ENCODE measurements around the gene RRP1B.
"Not testable (repeated sequence)": the region's sequence is repeated elsewhere in the genome, so short reads cannot be mapped to it uniquely, and the experiment has no call there.

The RRP1B gene

DNA sequence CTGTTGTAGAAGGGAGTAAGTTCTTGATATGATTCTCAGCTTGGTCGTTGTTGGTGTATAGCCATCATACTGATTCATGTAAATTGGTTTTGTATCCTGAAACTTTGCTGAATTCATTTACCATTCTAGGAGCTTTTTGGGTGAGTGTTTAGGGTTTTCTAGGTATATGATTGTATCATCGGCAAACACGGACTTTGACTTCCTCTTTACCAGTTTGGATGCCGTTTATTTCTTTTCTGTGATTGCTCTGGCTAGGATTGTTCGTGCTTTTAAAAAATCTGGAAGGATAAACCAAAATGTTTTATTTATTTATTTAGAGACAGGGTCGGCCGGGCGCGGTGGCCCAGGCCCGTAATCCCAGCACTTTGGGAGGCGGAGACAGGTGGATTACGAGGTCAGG lies 20.6 kb downstream of the RRP1B start:
- no peak for DNase-seq

DNA sequence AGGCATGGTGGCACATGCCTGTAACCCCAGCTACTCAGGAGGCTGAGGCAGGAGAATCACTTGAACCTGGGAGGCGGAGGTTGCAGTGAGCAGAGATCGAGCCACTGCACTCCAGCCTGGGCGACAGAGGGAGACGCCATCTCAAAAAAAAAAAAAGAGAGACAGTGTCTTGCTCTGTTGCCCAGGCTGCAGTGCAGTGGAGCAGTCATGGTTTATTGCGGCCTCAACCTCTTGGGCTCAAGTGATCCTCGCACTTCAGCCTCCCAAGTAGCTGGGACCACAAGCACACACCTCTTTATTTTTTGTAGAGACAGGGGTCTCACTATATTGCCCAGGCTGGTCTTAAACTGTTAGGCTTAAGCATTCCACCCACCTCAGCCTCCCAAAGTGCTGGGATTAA lies 21.1 kb downstream of the RRP1B start:
- not testable (repeated sequence) for DNase-seq

DNA sequence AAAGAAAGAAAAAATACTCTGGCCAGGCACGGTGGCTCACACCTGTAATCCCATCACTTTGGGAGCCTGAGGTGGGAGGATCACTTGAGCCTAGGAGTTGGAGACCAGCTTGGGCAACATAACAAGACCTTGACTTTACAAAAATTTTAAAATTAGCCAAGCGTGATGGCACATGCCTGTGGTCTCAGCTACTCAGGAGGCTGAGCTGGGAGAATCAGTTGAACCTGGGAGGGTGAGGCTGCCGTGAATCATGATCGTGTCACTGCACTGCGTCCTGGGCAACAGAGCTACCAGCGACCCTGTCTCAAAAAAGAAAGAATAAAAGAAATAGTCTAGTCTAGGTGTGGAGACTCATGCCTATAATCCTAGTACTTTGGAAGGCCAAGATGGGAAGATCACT lies 22.3 kb downstream of the RRP1B start:
- DNase-seq, result no peak

DNA sequence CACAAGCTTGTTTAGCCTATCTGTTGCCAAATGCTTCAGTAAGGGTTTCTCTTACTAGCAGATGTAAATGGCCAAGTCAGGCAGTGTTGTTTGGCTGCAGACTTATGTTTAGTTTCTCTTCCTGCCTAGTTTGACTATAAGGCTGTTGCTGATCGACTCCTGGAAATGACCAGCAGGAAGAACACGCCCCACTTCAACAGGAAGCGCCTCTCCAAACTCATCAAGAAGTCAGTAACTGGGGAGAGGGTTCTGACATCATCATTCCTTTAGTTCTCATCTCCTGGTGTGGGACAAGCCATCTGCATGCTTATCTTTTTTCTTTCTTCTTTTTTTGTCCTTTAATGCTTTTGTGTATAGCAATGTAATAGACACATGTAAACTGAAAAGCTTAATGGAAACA lies 25.1 kb downstream of the RRP1B start:
- DNase-seq, result no peak

DNA sequence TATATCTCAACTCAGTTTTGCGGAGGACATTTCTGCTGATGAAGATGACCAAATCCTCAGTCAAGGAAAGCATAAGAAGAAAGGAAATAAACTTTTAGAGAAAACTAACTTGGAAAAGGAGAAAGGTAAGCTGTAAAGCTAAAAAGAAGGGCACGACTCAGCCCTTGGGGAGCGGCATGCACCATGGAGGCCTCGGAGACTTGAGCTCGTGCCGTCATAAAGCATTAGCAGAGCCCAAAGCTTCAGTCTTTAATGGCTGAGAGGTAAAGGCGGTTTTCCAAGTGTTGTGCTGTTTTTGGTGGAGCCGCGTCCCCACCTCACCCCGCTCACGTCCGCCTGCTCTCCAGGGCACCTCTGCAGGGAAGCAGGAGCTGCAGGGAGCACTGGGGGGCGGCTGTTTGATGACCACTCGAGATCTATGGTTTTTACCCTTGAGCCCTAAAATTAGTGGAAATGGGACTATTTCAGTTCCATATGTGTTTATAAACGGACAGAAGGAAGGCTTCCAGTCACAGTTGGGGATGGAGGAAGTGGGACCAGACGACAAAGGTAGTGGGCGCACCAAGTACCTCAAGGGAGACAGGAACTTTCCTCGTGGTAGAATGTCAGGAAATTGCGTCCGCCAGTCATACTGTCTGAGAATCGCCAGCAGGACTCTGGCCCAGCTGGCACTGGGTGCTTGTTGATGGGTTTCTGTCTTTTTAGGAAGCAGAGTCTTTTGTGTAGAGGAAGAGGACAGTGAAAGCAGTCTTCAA lies 27.6 kb downstream of the RRP1B start:
- no peak for DNase-seq

DNA sequence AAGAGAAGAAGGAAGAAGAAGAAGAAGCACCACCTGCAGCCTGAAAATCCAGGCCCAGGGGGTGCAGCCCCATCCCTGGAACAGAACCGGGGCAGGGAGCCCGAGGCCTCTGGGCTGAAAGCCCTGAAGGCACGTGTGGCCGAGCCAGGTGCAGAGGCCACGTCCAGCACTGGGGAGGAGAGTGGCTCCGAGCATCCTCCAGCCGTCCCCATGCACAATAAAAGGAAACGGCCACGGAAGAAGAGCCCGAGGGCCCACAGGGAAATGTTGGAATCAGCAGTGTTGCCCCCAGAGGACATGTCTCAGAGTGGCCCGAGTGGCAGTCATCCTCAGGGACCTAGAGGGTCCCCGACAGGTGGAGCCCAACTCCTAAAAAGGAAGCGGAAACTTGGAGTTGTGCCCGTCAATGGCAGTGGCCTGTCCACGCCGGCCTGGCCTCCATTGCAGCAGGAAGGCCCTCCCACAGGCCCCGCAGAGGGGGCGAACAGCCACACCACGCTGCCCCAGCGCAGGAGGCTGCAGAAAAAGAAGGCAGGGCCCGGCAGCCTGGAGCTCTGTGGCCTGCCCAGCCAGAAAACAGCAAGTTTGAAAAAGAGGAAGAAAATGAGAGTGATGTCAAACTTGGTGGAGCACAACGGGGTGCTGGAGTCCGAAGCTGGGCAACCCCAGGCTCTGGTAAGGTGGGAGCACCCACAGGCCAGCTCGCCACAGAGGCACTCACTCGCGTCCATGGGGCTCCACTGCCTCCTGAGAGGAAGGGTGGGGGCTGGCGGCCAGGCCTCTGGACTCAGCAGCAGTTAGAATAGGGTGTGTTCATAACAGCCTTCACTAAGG lies 28.4 kb downstream of the RRP1B start:
- DNase-seq, result no peak

DNA sequence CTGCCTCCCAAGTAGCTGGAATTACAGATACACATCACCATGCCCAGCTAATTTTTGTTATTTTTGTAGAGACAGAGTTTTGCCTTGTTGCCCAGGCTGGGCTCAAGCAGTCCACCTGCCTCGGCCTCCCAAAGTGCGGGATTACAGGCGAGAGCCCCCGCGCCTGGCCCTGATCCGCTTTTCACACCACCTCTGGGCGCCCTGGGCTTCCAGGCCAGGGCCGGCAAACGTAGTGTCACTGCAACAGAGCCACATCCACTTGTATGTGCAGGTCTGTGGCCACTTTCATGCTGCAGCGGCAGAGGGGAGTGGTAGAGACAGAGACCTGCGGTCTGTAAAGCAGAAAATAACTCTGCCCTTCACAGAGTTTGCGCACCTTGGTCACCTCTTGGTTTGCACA lies 29.5 kb downstream of the RRP1B start:
- no peak for DNase-seq

DNA sequence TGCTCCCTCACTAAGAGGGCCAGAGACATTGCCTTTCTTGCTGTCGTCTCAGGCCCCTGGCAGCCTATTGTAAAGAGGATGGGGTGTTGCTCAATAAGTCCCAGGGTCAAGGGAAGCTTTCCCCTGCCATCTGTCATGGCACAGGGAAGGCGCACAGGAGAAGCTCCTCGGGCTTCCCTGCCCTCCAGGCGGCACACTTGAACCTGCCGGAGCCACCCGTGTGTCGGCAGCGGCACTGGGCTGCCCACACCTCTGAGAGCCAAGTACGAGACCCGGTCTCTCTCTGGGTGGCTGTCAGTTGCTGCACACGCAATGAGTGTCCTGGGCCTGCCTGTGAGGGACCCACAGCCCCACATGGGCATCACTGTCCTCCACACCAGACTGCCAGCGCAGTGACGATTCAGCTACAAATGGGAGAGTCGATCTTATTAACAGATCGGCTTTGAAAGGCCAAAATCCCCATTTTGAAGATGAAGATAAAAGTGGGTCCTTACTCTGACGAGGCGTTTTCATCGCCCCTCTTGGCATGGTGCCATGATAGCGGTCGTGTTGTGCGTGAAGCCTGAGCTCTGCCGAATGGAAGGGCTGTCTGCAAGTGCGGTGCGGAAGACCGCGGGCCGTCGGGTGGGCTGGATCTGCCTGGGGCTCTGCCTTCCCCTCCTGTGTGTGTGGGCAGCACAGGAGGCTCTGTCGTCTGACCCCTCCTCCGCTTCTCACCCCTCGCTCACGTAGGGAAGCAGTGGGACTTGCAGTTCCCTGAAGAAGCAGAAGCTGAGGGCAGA lies 30.4 kb downstream of the RRP1B start:
- DNase-seq, result no peak

DNA sequence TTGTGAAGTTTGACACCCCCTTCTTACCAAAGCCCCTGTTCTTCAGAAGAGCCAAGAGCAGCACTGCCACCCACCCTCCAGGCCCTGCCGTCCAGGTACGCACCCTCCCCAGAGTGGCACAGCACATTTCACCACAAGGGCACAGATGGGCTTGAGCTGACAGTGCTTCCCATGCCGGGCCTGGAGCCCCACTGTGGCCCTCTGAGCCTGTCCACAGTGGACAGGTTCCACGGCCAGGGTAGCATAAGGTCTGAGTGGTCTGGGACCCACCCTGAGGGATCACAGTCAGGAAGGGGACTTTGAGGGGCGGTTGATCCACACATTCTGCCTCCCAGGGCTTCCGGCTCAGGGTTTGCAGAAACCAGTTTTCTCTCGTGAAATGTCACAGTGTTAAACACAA lies 31.0 kb downstream of the RRP1B start:
- no peak for DNase-seq

DNA sequence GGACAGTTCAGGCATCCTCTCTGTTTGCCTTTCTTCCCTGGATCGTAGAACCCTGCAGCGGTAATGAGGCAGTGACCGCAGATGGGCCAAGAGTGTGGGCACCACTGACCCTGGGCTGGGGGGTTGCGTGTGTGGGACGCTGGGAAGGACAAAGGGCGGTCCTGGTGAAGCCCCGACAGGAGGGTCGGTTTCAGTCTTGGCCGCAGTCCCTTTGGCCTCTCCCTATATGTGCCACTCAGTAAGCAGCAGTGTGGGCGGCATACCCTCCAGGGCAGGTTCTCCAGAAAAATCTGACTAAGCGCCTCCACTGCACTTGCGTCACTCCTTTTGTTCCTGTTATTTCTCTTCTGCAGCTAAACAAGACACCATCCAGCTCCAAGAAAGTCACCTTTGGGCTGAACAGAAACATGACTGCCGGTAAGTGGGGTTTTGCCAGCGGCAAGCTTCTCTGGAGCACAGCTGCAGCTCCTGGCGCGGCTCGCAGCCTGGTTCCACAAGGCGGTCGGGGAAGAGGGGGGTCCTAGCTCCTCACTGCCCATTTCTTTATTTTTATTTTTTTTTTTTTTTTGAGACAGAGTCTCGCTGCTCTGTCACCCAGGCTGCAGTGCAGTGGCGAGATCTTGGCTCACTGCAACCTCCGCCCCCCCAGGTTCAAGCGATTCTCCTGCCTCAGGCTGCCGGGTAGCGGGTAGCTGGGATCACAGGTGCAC lies 31.9 kb downstream of the RRP1B start:
- DNase-seq, result no peak

DNA sequence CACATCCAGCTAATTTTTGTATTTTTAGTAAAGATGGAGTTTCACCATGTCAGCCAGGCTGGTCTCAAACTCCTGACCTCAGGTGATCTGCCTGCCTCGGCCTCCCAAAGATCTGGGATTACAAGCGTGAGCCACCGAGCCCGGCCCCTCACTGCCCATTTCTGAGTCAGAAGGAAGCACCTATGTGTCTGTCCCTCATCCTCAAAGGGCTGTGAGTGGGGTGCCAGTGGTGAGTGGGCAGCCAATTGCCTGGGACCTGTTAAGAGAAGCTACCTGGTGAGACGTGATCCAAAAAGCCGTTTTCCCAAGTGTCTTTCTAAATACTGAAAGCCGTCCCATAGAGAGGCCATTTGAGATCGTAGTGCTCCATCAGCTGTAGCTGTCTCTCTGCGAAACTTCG lies 32.4 kb downstream of the RRP1B start:
- no peak for DNase-seq

DNA sequence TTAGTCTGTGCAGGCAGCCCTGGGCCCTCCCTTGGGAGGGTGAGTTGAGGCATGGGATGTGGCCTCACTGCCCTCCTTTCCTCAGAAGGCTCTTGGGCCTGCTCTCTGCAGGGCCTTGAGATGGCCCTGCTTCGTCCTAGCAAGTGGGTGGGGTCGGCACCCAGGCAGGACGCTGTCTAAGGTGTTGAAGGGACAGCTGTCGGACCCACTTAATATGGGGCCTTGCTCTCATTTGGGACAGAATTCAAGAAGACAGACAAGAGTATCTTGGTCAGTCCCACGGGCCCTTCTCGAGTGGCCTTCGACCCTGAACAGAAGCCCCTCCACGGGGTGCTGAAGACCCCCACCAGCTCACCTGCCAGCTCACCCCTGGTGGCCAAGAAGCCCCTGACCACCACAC lies 33.6 kb downstream of the RRP1B start:
- DNase-seq, result no peak

DNA sequence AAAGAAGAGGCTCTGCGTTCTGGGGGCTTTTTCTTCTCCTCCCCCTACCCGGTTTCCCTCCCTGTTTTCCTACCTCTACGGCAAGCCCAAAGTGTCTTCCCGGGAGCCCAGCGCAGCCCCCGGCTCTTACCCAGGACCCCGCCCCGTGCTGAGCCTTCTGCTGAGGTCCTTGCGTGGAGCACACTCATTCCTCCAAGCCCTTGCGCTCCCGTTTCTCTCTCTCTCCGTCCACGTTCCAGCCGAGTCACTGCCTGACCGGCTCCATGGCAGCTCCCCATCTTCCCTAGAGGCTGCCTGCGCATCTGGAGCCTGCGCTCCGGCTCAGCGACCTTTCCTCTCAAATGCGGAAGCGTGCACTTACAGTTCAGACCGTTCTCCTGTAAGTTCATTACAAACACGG lies 34.6 kb downstream of the RRP1B start:
- no peak for DNase-seq

DNA sequence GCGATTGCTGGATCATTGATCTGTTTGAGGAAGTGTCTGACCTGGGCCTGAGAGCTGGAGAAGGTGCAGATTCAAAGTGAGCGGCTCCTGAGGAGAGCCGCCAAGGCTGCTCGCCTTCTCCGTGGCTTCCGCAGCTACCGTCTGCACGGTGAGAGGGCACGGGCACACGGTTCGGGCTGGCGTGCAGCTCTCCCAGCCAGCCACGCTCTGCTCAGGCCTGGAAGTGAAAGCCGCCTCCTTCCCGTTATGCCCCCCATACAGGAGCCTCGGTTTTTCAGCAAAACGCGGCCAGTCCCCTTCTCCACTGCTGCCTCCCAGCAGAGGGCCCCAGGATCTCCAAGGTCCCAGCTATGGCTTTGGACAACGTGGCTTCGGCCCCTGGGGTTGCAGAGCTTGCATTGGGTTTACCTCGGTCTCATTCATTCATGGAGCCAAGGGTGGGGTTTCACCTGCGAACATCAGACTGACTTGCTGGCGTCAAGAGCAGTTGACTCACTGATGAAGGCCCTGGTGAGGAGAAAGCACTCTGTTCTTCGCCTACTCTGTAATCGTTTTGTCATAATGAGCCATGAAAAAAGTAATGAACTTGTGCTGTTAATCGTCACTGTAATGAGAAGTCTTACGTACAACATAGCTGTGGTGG lies 35.2 kb downstream of the RRP1B start:
- DNase-seq, result no peak

DNA sequence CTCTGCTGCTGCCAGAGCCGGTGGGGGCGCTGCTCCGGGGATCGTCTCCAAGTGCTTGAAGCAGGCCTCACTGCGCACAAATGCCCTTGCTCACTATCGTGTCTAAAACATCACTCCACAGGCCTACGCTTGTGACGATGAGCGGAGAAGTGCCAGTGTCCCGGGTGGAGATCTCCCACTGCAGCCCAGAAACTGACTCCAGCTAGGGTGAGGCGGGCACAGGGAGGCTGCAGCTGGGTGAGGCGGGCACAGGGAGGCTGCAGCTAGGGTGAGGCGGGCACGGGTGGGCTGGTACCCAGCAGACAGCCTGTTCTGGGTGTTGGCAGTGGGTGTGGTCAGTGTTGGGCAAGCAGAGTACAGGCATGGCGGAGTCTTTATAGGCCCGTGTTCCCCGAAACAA lies 36.9 kb downstream of the RRP1B start:
- no peak for DNase-seq

DNA sequence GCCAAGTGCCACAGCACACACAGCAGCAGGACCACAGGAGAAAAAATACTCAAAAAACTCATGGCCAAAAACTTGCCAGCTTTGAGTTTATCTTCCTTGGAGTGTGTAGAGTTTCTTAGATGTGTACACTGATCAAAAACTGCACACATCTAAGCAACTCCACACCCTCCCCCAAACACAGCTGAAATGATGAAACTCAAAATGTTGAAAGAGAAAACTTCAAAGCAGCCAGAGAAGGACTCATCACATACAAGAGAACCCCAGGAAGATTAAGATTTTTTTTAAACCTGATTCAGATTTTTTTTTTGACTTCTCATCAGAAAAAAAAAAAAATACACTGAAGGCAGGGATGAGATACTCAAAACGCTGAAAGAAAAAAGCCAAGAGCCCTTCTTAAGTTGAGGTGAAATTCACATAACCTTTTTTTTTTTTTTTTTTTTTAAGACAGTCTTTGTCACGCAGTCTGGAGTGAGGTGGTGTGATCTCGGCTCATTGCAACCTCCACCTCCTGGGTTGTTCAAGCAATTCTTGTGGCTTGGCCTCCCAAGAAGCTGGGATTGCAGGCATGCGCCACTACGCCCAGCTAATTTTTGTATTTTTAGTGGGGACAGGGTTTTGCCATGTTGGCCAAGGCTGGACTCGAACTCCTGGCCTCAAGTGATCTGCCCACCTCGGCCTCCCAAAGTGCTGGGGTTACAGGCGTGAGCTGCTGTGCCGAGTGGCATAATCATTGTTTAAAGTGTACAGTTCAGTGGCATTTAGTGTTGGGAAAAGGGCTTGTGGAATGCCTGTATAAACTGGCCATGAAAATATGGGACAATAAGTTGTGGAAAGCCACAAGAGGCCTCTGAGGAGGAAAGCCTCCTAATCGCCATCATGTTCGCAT lies 38.6 kb downstream of the RRP1B start:
- DNase-seq, result no peak

DNA sequence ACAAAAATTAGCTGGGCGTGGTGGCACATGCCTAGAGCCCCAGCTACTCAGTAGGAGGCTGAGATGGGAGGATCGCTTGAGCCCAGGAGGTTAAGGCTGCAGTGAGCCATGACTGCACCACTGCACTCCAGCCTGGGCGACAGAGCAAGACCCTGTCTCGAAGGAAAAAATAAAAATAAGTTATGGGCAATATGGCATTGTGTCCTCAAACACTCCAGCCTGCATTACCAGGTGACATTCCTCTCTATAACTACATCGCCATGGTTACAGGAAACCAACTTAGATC lies 40.1 kb downstream of the RRP1B start:
- not testable (repeated sequence) for DNase-seq

DNA sequence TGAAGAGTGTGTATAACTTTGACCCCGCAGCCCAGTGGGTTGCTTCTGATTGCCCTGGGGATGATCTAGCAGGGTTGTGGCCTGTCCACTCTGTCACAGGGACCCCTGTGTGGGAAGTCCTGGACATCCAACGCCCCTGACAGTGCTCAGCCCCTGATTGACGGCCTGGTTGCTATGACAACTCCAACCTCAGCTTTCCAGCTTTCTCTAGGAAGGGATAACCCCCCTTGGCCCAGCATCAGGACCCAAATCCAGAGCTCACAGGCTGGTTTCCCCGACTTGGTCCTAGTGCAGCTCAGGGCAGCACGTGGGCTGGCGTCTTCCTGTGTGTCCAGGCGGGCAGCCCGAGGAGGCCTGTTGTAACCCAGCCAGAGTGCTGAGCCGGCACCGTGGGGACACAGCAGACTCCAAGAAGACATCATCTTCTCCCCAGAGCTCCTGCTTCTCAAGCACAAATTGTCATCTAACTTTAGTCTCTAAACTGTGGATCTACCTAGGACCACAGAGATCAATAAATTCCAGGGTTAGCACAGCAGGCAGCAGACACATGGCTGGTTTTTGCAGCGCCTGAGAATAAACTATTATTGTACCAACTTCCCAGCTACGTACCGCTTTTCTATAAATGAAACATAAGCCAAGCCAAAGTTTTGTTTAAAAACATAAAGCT lies 40.7 kb downstream of the RRP1B start:
- DNase-seq, result no peak

DNA sequence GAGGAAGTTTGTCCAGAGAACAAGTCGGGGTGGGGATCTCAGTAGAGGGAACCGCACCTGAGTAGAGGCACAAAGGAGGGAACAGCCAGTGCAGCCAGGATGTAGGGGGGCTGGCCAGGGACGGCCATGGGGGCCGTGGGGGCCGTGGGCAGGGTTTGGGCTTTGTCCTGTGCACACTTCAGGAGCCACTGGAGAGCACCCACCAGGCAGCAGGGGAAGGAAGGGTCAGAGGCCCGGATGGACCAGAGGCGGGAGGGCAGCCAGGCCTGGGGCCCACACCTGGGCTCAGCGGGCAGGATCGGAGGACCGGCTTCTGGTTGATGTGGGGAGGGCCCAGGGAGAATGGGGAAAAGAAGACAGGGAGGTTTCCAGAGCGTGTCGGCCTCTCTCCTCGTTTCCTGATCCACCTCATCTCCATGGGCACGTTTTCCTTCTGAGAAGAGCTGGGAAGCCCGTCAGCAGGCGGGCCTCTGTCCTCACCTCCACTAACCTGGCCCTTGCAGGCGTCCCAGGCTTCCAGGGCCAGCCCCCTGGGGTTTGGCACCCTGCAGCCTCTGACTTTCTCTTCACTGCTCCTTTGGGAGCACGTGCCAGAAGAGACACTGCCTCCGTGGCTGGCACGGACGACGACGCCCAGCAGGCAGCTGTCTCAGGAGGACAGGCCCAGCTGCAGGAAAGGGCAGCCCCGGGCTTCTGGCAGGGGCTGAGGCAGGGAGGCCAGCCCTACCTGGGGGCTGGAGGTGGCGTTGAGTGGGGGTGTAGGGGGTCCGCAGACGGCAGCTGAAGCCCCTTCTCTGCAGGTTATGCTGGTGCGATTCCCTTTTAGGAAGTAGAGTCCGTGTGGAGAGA lies 42.8 kb downstream of the RRP1B start:
- DNase-seq, result no peak

DNA sequence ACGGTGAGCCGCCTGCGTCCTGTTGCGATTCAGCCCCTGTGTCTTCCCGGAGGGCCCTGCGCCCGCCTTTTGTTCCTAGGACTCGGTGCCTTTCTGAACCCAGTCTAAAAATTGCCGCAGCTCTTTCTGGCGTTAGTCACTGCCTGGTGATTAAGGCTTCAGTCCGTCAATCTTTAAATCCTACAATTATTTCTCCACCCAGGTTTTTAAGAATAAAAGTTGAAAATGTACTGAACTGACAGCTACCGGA lies 43.4 kb downstream of the RRP1B start:
- DNase-seq, result no peak
